HEK293 (cell line): ENCODE measurements around the gene PROCR.

Source experiments
- CTCF ChIA-PET: fragments of 350-600 bp; formaldehyde crosslinking; extraction: SDS; loops from one replicate; lab custom pipeline; 2021; ENCODE audit warnings: antibody characterized with exemption; lab: Yijun Ruan, JAX
- POLR2A ChIA-PET: fragments of 300-600 bp; formaldehyde crosslinking; extraction: SDS; loops from one replicate; lab custom pipeline; 2020; ENCODE audit warnings: antibody characterized with exemption, inconsistent platforms; lab: Yijun Ruan, JAX
- H3K27ac ChIP-seq: fragments of 200-500 bp; sonication (Bioruptor generic); 2 replicates; pipeline ENCODE4 v1.5.1; 2014; ENCODE audit warnings: low read depth, low read length, control low read depth, inconsistent platforms; ENCODE audit errors: extremely low read depth
- H3K36me3 ChIP-seq, 2 experiments: fragments of 200-500 bp in 1 of 2; sonication (Bioruptor generic) in 1 of 2; 1 replicate in 1 of 2; 2 replicates in 1 of 2; pipeline ENCODE4 v1.5.1; 2014 to 2017; ENCODE audit warnings: inconsistent platforms in 2 of 2, low read length in 2 of 2; ENCODE audit not compliant: control insufficient read depth in 2 of 2, insufficient read depth in 1 of 2
- H3K4me1 ChIP-seq: fragments of 200-500 bp; sonication (Bioruptor generic); 2 replicates; pipeline ENCODE4 v1.5.1; 2014; ENCODE audit warnings: mild to moderate bottlenecking, low read length, inconsistent platforms; ENCODE audit not compliant: control insufficient read depth, insufficient read depth
- H3K4me3 ChIP-seq: 2 replicates; pipeline ENCODE4 v1.5.1; 2011; ENCODE audit warnings: low read depth, mild to moderate bottlenecking, control low read depth, low read length, moderate library complexity
- H3K9me3 ChIP-seq: fragments of 200-500 bp; sonication (Bioruptor generic); 2 replicates; pipeline ENCODE4 v1.5.1; 2014; ENCODE audit warnings: low read depth, low read length, inconsistent platforms; ENCODE audit not compliant: control insufficient read depth, insufficient read depth
- AEBP2 ChIP-seq: fragments of 450-650 bp; formaldehyde crosslinking; IDR thresholded peaks from 2 replicates; pipeline ENCODE4 v1.5.1; 2016; ENCODE audit warnings: missing biosample characterization, missing genetic modification characterization, borderline replicate concordance
- CTCF ChIP-seq: fragments of 450-650 bp; formaldehyde crosslinking; IDR thresholded peaks from 2 replicates; pipeline ENCODE4 v1.5.1; 2016; ENCODE audit warnings: missing biosample characterization, missing genetic modification characterization
- GLI4 ChIP-seq: fragments of 450-650 bp; formaldehyde crosslinking; IDR thresholded peaks from 2 replicates; pipeline ENCODE4 v1.5.1; 2016; ENCODE audit warnings: missing biosample characterization, missing genetic modification characterization
- HOXA7 ChIP-seq: sonication (generic); formaldehyde crosslinking; IDR thresholded peaks from 2 replicates; pipeline ENCODE4 v1.8.1; 2022; ENCODE audit warnings: missing genetic modification reagents, borderline replicate concordance
- KLF10 ChIP-seq: fragments of 450-650 bp; IDR thresholded peaks from 2 replicates; pipeline ENCODE4 v1.5.1; 2018; ENCODE audit warnings: missing biosample characterization, mild to moderate bottlenecking, missing genetic modification characterization
- PATZ1 ChIP-seq: fragments of 450-650 bp; formaldehyde crosslinking; IDR thresholded peaks from 2 replicates; pipeline ENCODE4 v1.5.1; 2016; ENCODE audit warnings: missing biosample characterization, missing genetic modification characterization
- PRDM2 ChIP-seq: fragments of 450-650 bp; formaldehyde crosslinking; IDR thresholded peaks from 2 replicates; pipeline ENCODE4 v1.5.1; 2016; ENCODE audit warnings: missing biosample characterization, missing genetic modification characterization, borderline replicate concordance
- SCRT1 ChIP-seq: fragments of 450-650 bp; formaldehyde crosslinking; IDR thresholded peaks from 2 replicates; pipeline ENCODE4 v1.5.1; 2016; ENCODE audit warnings: missing biosample characterization, missing genetic modification characterization, borderline replicate concordance
- ZBTB7A ChIP-seq: fragments of 450-650 bp; formaldehyde crosslinking; IDR thresholded peaks from 2 replicates; pipeline ENCODE4 v1.5.1; 2016; ENCODE audit warnings: low read depth, missing biosample characterization, missing genetic modification characterization
- ZBTB8A ChIP-seq: fragments of 450-650 bp; formaldehyde crosslinking; IDR thresholded peaks from 2 replicates; pipeline ENCODE4 v1.5.1; 2016; ENCODE audit warnings: missing biosample characterization, missing genetic modification characterization
- ZFP69B ChIP-seq: fragments of 450-650 bp; formaldehyde crosslinking; IDR thresholded peaks from 2 replicates; pipeline ENCODE4 v1.5.1; 2016; ENCODE audit warnings: missing biosample characterization, missing genetic modification characterization
- ZNF10 ChIP-seq: fragments of 450-650 bp; formaldehyde crosslinking; IDR thresholded peaks from 2 replicates; pipeline ENCODE4 v1.5.1; 2017; ENCODE audit warnings: missing biosample characterization, missing genetic modification characterization
- ZNF114 ChIP-seq: fragments of 450-650 bp; formaldehyde crosslinking; IDR thresholded peaks from 2 replicates; pipeline ENCODE4 v1.5.0; 2017; ENCODE audit warnings: missing biosample characterization, missing genetic modification characterization
- ZNF530 ChIP-seq: fragments of 450-650 bp; formaldehyde crosslinking; IDR thresholded peaks from 2 replicates; pipeline ENCODE4 v1.5.1; 2016; ENCODE audit warnings: low read depth, missing biosample characterization, missing genetic modification characterization
- ZNF654 ChIP-seq: fragments of 450-650 bp; formaldehyde crosslinking; IDR thresholded peaks from 2 replicates; pipeline ENCODE4 v1.5.1; 2016; ENCODE audit warnings: low read depth, missing biosample characterization, missing genetic modification characterization
- ZNF701 ChIP-seq: fragments of 450-650 bp; formaldehyde crosslinking; IDR thresholded peaks from 2 replicates; pipeline ENCODE4 v1.5.1; 2016; ENCODE audit warnings: missing biosample characterization, missing genetic modification characterization
- ZNF707 ChIP-seq: fragments of 450-650 bp; formaldehyde crosslinking; IDR thresholded peaks from 2 replicates; pipeline ENCODE4 v1.5.1; 2016; ENCODE audit warnings: missing biosample characterization, missing genetic modification characterization
- ZNF768 ChIP-seq: fragments of 450-650 bp; formaldehyde crosslinking; IDR thresholded peaks from 2 replicates; pipeline ENCODE4 v1.5.1; 2018; ENCODE audit warnings: missing biosample characterization, mild to moderate bottlenecking, missing genetic modification characterization
- ZSCAN5A ChIP-seq: fragments of 450-650 bp; formaldehyde crosslinking; IDR thresholded peaks from 2 replicates; pipeline ENCODE4 v1.5.1; 2016; ENCODE audit warnings: missing biosample characterization, missing genetic modification characterization
- ZXDB ChIP-seq: fragments of 450-650 bp; formaldehyde crosslinking; IDR thresholded peaks from 2 replicates; pipeline ENCODE4 v1.5.1; 2016; ENCODE audit warnings: missing biosample characterization, missing genetic modification characterization
- TF ChIP-seq, protein P1 (sequence below): fragments of 450-650 bp; formaldehyde crosslinking; IDR thresholded peaks from 2 replicates; pipeline ENCODE4 v1.5.1; 2016; ENCODE audit warnings: missing biosample characterization, missing genetic modification characterization, borderline replicate concordance

PROCR gene

GRCh38 chr20:35134472-35134871 is 37.4 kb upstream of the PROCR start (continued):
- TF ChIP-seq AEBP2, result no peak
- TF ChIP-seq HOXA7 (CRISPR knock-in tag), result no peak
- TF ChIP-seq GLI4 (tag by site-specific recombination), result no peak

- Histone ChIP-seq H3K4me3 (no peak overlapping the region), H3K4me1 (no peaks in the 10 kb centered on the region), H3K27ac (no peak overlapping the region), H3K36me3 (peaks cover 0 to 47% of the 10 kb centered on the region in 2 experiments; a peak in 2 of 3 replicates), H3K9me3 (no peaks in the 10 kb centered on the region)
- CTCF ChIA-PET, result no interaction called here
- TF ChIP-seq ZBTB8A (tag by site-specific recombination) (no peak), PRDM2 (tag by site-specific recombination) (no peak), ZNF10 (tag by site-specific recombination) (no peak), ZXDB (tag by site-specific recombination) (no peak), ZNF768 (tag by site-specific recombination) (no peak), CTCF (tag by site-specific recombination) (no peak), ZSCAN5A (tag by site-specific recombination) (no peak), SCRT1 (no peak), KLF10 (tag by site-specific recombination) (no peak), ZNF114 (tag by site-specific recombination) (no peak), ZNF654 (tag by site-specific recombination) (no peak), ZFP69B (tag by site-specific recombination) (no peak), ZNF701 (tag by site-specific recombination) (no peak), ZBTB7A (tag by site-specific recombination) (no peak), ZNF707 (tag by site-specific recombination) (no peak), ZNF530 (no peak), PATZ1 (tag by site-specific recombination) (no peak)
- TF ChIP-seq, protein P1, sequence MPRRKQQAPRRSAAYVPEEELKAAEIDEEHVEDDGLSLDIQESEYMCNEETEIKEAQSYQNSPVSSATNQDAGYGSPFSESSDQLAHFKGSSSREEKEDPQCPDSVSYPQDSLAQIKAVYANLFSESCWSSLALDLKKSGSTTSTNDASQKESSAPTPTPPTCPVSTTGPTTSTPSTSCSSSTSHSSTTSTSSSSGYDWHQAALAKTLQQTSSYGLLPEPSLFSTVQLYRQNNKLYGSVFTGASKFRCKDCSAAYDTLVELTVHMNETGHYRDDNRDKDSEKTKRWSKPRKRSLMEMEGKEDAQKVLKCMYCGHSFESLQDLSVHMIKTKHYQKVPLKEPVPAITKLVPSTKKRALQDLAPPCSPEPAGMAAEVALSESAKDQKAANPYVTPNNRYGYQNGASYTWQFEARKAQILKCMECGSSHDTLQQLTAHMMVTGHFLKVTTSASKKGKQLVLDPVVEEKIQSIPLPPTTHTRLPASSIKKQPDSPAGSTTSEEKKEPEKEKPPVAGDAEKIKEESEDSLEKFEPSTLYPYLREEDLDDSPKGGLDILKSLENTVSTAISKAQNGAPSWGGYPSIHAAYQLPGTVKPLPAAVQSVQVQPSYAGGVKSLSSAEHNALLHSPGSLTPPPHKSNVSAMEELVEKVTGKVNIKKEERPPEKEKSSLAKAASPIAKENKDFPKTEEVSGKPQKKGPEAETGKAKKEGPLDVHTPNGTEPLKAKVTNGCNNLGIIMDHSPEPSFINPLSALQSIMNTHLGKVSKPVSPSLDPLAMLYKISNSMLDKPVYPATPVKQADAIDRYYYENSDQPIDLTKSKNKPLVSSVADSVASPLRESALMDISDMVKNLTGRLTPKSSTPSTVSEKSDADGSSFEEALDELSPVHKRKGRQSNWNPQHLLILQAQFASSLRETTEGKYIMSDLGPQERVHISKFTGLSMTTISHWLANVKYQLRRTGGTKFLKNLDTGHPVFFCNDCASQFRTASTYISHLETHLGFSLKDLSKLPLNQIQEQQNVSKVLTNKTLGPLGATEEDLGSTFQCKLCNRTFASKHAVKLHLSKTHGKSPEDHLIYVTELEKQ (tag by site-specific recombination), result no peak
- POLR2A ChIA-PET, result no interaction called here
Observed at GRCh38 chr20:35134880-35135279, 37.0 kb upstream of the PROCR start.
